PC-9 (cell line): ENCODE data around the gene CD99L2.
"Not testable (repeated sequence)": the region's sequence is repeated elsewhere in the genome, so short reads cannot be mapped to it uniquely, and the experiment has no call there.

Source experiments
- EZH2 ChIP-seq: fragments of 200-600 bp; sonication (generic); IDR thresholded peaks from 2 replicates; pipeline ENCODE4 v1.8.0; 2017; ENCODE audit warnings: antibody characterized with exemption, low read depth
- TF ChIP-seq, protein P1 (sequence below): fragments of 200-600 bp; sonication (generic); conservative IDR thresholded peaks from 2 replicates; pipeline ENCODE4 v1.6.1; 2017; ENCODE audit warnings: mixed run types, antibody characterized with exemption, mild to moderate bottlenecking, moderate library complexity

DNA sequence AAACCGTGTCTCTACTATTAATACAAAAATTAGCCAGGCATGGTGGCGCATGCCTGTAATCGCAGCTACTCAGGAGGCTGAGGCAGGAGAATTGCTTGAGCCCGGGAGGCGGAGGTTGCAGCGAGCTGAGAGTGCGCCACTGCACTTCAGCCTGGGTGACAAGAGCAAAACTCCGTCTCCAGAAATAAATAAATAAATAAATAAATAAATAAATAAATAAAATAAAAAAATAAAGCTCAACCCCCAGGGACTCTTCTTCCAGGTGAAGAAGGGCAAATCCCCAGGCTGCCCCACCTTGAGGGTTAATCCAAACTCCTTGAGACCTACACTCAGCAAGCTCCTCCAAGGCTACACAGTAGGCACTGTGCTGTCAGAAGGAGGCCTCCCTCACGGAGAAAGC is 11.2 kb downstream of the CD99L2 start:
- TF ChIP-seq, protein P1, sequence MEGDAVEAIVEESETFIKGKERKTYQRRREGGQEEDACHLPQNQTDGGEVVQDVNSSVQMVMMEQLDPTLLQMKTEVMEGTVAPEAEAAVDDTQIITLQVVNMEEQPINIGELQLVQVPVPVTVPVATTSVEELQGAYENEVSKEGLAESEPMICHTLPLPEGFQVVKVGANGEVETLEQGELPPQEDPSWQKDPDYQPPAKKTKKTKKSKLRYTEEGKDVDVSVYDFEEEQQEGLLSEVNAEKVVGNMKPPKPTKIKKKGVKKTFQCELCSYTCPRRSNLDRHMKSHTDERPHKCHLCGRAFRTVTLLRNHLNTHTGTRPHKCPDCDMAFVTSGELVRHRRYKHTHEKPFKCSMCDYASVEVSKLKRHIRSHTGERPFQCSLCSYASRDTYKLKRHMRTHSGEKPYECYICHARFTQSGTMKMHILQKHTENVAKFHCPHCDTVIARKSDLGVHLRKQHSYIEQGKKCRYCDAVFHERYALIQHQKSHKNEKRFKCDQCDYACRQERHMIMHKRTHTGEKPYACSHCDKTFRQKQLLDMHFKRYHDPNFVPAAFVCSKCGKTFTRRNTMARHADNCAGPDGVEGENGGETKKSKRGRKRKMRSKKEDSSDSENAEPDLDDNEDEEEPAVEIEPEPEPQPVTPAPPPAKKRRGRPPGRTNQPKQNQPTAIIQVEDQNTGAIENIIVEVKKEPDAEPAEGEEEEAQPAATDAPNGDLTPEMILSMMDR: not testable (repeated sequence)
- TF ChIP-seq EZH2: not testable (repeated sequence)
